ENCODE measurements around the gene MAGI2. TPM values are rescaled to one million over a fixed set of nuclear protein-coding genes. Genes with fewer than 3 reads are reported as not detected.
"Not testable (repeated sequence)": the region's sequence is repeated elsewhere in the genome, so short reads cannot be mapped to it uniquely, and the experiment has no call there.

Gene MAGI2
- polyA plus RNA-seq, 4 donors: 0.22 to 2.1 (median 1.5) TPM

GRCh38 chr7:78306634-78307033, 1146.8 kb downstream of the MAGI2 start:
- WGBS, 3 donors: 93 to 97% (median 95%) methylated on average over 1 of the region's 1 CpG
- FAIRE-seq (no peak), DNase-seq (no peak)
- Histone ChIP-seq H3K9me3 (ENCODE audit: control insufficient read depth in 2 of 2, insufficient read depth in 1 of 2, low read depth in 1 of 2, low read length in 1 of 2) (no peaks in the 10 kb centered on the region), H3K27me3 (ENCODE audit: control insufficient read depth in 3 of 3, insufficient read depth in 3 of 3, low read length in 3 of 3) (no peaks in the 10 kb centered on the region), H3K4me3 (ENCODE audit: low read depth in 1 of 3, low read length in 3 of 3) (no peak overlapping the region), H3K27ac (ENCODE audit: low read depth in 1 of 3, low read length in 2 of 3) (no peak overlapping the region), H3K4me1 (ENCODE audit: control insufficient read depth in 3 of 3, insufficient read depth in 2 of 3, low read depth in 1 of 3, low read length in 2 of 3) (no peaks in the 10 kb centered on the region), H3K36me3 (ENCODE audit: control insufficient read depth in 3 of 3, insufficient read depth in 2 of 3, low read depth in 1 of 3, low read length in 3 of 3) (no peaks in the 10 kb centered on the region)

- Histone ChIP-seq H3K27ac (ENCODE audit: low read depth in 1 of 3, low read length in 2 of 3) (no peak overlapping the region), H3K4me3 (ENCODE audit: low read depth in 1 of 3, low read length in 3 of 3) (no peak overlapping the region), H3K36me3 (ENCODE audit: control insufficient read depth in 3 of 3, insufficient read depth in 2 of 3, low read depth in 1 of 3, low read length in 3 of 3) (no peaks in the 10 kb centered on the region), H3K9me3 (ENCODE audit: control insufficient read depth in 2 of 2, insufficient read depth in 1 of 2, low read depth in 1 of 2, low read length in 1 of 2) (no peaks in the 10 kb centered on the region), H3K4me1 (ENCODE audit: control insufficient read depth in 3 of 3, insufficient read depth in 2 of 3, low read depth in 1 of 3, low read length in 2 of 3) (no peaks in the 10 kb centered on the region), H3K27me3 (ENCODE audit: control insufficient read depth in 3 of 3, insufficient read depth in 3 of 3, low read length in 3 of 3) (no peaks in the 10 kb centered on the region)
- 66 to 81% (median 81%) methylated on average over 3 of the region's 3 CpGs for whole genome bisulfite sequencing, 3 donors
- DNase-seq: no peak
- no peak for FAIRE-seq
These were observed 1152.1 kb downstream of the MAGI2 start for GRCh38 chr7:78301407-78301806.

DNA sequence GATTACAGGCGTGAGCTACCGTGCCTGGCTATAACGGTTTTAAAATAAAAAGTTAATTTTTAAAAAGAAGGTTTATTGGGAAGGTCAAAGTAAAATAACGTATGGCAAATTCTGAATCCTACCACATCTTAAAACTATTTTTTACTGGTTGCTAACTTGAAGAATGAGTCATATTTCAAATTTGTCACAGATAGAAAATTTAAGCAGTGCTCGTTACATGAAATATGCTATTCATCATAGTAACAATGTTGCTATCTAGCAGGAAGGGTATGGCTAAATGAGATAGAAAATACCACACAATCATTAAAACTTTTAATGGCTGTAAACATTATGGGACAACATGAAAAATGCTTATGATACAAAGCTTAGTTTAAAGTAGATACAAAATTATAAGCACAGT, 1154.4 kb downstream of the MAGI2 start:
- DNase-seq (no peak), FAIRE-seq (no peak)
- H3K27ac ChIP-seq (ENCODE audit: low read depth in 1 of 3, low read length in 2 of 3): no peak overlapping the region
- H3K9me3 ChIP-seq (ENCODE audit: control insufficient read depth in 2 of 2, insufficient read depth in 1 of 2, low read depth in 1 of 2, low read length in 1 of 2): no peaks in the 10 kb centered on the region
- H3K4me3 ChIP-seq (ENCODE audit: low read depth in 1 of 3, low read length in 3 of 3): no peak overlapping the region
- no peaks in the 10 kb centered on the region for H3K36me3 ChIP-seq (ENCODE audit: control insufficient read depth in 3 of 3, insufficient read depth in 2 of 3, low read depth in 1 of 3, low read length in 3 of 3)
- 78 to 86% (median 85%) methylated on average over 5 of the region's 5 CpGs for WGBS, 3 donors
- no peaks in the 10 kb centered on the region for H3K27me3 ChIP-seq (ENCODE audit: control insufficient read depth in 3 of 3, insufficient read depth in 3 of 3, low read length in 3 of 3)
- H3K4me1 ChIP-seq (ENCODE audit: control insufficient read depth in 3 of 3, insufficient read depth in 2 of 3, low read depth in 1 of 3, low read length in 2 of 3): no peaks in the 10 kb centered on the region

GRCh38 chr7:78296644-78297371, 1156.7 kb downstream of the MAGI2 start:
- Histone ChIP-seq H3K36me3 (ENCODE audit: control insufficient read depth in 3 of 3, insufficient read depth in 2 of 3, low read depth in 1 of 3, low read length in 3 of 3) (no peaks in the 10 kb centered on the region), H3K27ac (ENCODE audit: low read depth in 1 of 3, low read length in 2 of 3) (no peak overlapping the region), H3K4me1 (ENCODE audit: control insufficient read depth in 3 of 3, insufficient read depth in 2 of 3, low read depth in 1 of 3, low read length in 2 of 3) (no peaks in the 10 kb centered on the region), H3K9me3 (ENCODE audit: control insufficient read depth in 2 of 2, insufficient read depth in 1 of 2, low read depth in 1 of 2, low read length in 1 of 2) (no peaks in the 10 kb centered on the region), H3K4me3 (ENCODE audit: low read depth in 1 of 3, low read length in 3 of 3) (no peak overlapping the region), H3K27me3 (ENCODE audit: control insufficient read depth in 3 of 3, insufficient read depth in 3 of 3, low read length in 3 of 3) (no peaks in the 10 kb centered on the region)
- FAIRE-seq (no peak), DNase-seq (no peak)
- WGBS, 3 donors: 37 to 66% (median 40%) methylated on average over 5 of the region's 5 CpGs

GRCh38 chr7:78296046-78296597, 1157.3 kb downstream of the MAGI2 start:
- no peak for DNase-seq
- Histone ChIP-seq H3K27me3 (ENCODE audit: control insufficient read depth in 3 of 3, insufficient read depth in 3 of 3, low read length in 3 of 3) (no peaks in the 10 kb centered on the region), H3K4me3 (ENCODE audit: low read depth in 1 of 3, low read length in 3 of 3) (no peak overlapping the region), H3K36me3 (ENCODE audit: control insufficient read depth in 3 of 3, insufficient read depth in 2 of 3, low read depth in 1 of 3, low read length in 3 of 3) (no peaks in the 10 kb centered on the region), H3K27ac (ENCODE audit: low read depth in 1 of 3, low read length in 2 of 3) (no peak overlapping the region), H3K4me1 (ENCODE audit: control insufficient read depth in 3 of 3, insufficient read depth in 2 of 3, low read depth in 1 of 3, low read length in 2 of 3) (no peaks in the 10 kb centered on the region), H3K9me3 (ENCODE audit: control insufficient read depth in 2 of 2, insufficient read depth in 1 of 2, low read depth in 1 of 2, low read length in 1 of 2) (no peaks in the 10 kb centered on the region)
- WGBS, 3 donors: 82 to 90% (median 85%) methylated on average over 2 of the region's 2 CpGs
- FAIRE-seq: no peak

GRCh38 chr7:78289471-78289870, 1164.0 kb downstream of the MAGI2 start:
- not testable (repeated sequence) for FAIRE-seq; H3K4me1 ChIP-seq (ENCODE audit: control insufficient read depth in 3 of 3, insufficient read depth in 2 of 3, low read depth in 1 of 3, low read length in 2 of 3); H3K27ac ChIP-seq (ENCODE audit: low read depth in 1 of 3, low read length in 2 of 3); H3K4me3 ChIP-seq (ENCODE audit: low read depth in 1 of 3, low read length in 3 of 3); H3K27me3 ChIP-seq (ENCODE audit: control insufficient read depth in 3 of 3, insufficient read depth in 3 of 3, low read length in 3 of 3); H3K9me3 ChIP-seq (ENCODE audit: control insufficient read depth in 2 of 2, insufficient read depth in 1 of 2, low read depth in 1 of 2, low read length in 1 of 2); H3K36me3 ChIP-seq (ENCODE audit: control insufficient read depth in 3 of 3, insufficient read depth in 2 of 3, low read depth in 1 of 3, low read length in 3 of 3); DNase-seq
- WGBS, 3 donors: 69 to 78% (median 74%) methylated on average over 3 of the region's 3 CpGs

GRCh38 chr7:78284945-78285344, 1168.5 kb downstream of the MAGI2 start:
- H3K36me3 ChIP-seq (ENCODE audit: control insufficient read depth in 3 of 3, insufficient read depth in 2 of 3, low read depth in 1 of 3, low read length in 3 of 3): no peaks in the 10 kb centered on the region
- no peak for FAIRE-seq
- H3K27ac ChIP-seq (ENCODE audit: low read depth in 1 of 3, low read length in 2 of 3): no peak overlapping the region
- no peak for DNase-seq
- no peak overlapping the region for H3K4me3 ChIP-seq (ENCODE audit: low read depth in 1 of 3, low read length in 3 of 3)
- no peaks in the 10 kb centered on the region for H3K4me1 ChIP-seq (ENCODE audit: control insufficient read depth in 3 of 3, insufficient read depth in 2 of 3, low read depth in 1 of 3, low read length in 2 of 3)
- 47 to 57% (median 49%) methylated on average over 4 of the region's 4 CpGs for WGBS, 3 donors
- H3K9me3 ChIP-seq (ENCODE audit: control insufficient read depth in 2 of 2, insufficient read depth in 1 of 2, low read depth in 1 of 2, low read length in 1 of 2): no peaks in the 10 kb centered on the region
- H3K27me3 ChIP-seq (ENCODE audit: control insufficient read depth in 3 of 3, insufficient read depth in 3 of 3, low read length in 3 of 3): peaks cover 0 to 3% (median 0%) of the 10 kb centered on the region in 3 donors

DNA sequence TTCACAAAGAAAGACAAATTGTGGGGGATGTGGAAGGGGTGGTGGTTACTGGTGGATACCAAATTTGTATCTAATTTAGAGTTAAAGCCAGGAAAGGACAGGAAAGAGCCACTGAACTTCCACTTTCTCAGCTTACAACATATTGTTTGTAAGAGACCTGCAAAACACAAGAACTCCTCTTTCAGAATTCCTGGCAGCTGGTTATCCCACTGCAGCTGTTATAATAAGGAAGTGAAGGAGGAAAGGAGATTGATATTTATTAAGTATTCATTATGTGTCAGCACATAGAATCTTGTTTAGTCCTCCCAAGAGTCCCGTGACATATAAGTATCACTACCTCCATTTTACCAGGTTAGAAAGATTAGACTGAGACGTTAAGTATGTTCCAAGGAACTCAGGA, 1173.2 kb downstream of the MAGI2 start:
- no peak for FAIRE-seq
- Histone ChIP-seq H3K9me3 (ENCODE audit: control insufficient read depth in 2 of 2, insufficient read depth in 1 of 2, low read depth in 1 of 2, low read length in 1 of 2) (no peaks in the 10 kb centered on the region), H3K27ac (ENCODE audit: low read depth in 1 of 3, low read length in 2 of 3) (no peak overlapping the region), H3K27me3 (ENCODE audit: control insufficient read depth in 3 of 3, insufficient read depth in 3 of 3, low read length in 3 of 3) (peaks cover 0 to 3% (median 0%) of the 10 kb centered on the region in 3 donors), H3K36me3 (ENCODE audit: control insufficient read depth in 3 of 3, insufficient read depth in 2 of 3, low read depth in 1 of 3, low read length in 3 of 3) (no peaks in the 10 kb centered on the region), H3K4me1 (ENCODE audit: control insufficient read depth in 3 of 3, insufficient read depth in 2 of 3, low read depth in 1 of 3, low read length in 2 of 3) (no peaks in the 10 kb centered on the region), H3K4me3 (ENCODE audit: low read depth in 1 of 3, low read length in 3 of 3) (no peak overlapping the region)
- no peak for DNase-seq
- 42 to 74% (median 67%) methylated on average over 2 of the region's 2 CpGs for WGBS, 3 donors

- Histone ChIP-seq H3K4me3 (ENCODE audit: low read depth in 1 of 3, low read length in 3 of 3) (no peak overlapping the region), H3K27ac (ENCODE audit: low read depth in 1 of 3, low read length in 2 of 3) (no peak overlapping the region), H3K9me3 (ENCODE audit: control insufficient read depth in 2 of 2, insufficient read depth in 1 of 2, low read depth in 1 of 2, low read length in 1 of 2) (no peaks in the 10 kb centered on the region), H3K36me3 (ENCODE audit: control insufficient read depth in 3 of 3, insufficient read depth in 2 of 3, low read depth in 1 of 3, low read length in 3 of 3) (no peaks in the 10 kb centered on the region), H3K27me3 (ENCODE audit: control insufficient read depth in 3 of 3, insufficient read depth in 3 of 3, low read length in 3 of 3) (no peaks in the 10 kb centered on the region), H3K4me1 (ENCODE audit: control insufficient read depth in 3 of 3, insufficient read depth in 2 of 3, low read depth in 1 of 3, low read length in 2 of 3) (no peaks in the 10 kb centered on the region)
- no peak for FAIRE-seq
- WGBS, 3 donors: 89 to 100% (median 95%) methylated on average over 1 of the region's 1 CpG
- no peak for DNase-seq
These were observed 1174.0 kb downstream of the MAGI2 start for GRCh38 chr7:78279457-78279856.
